HFFc6 (cell line): Measurements from ENCODE around the gene SEMA6D. TPM values are rescaled to one million over a fixed set of nuclear protein-coding genes. Genes with fewer than 3 reads are reported as not detected.

Source experiments
- DNase-seq: peaks from one replicate; pipeline ENCODE4 v3.0.0-alpha.2; 2018
- H3K27ac Mint-ChIP-seq: 2 replicates; pipeline ENCODE4 v1.8.0; 2020; ENCODE audit warnings: mild to moderate bottlenecking, mixed read lengths
- H3K27me3 Mint-ChIP-seq: 2 replicates; pipeline ENCODE4 v1.8.0; 2021; ENCODE audit warnings: mild to moderate bottlenecking, moderate library complexity, mixed read lengths; ENCODE audit not compliant: insufficient read depth
- H3K36me3 Mint-ChIP-seq: 2 replicates; pipeline ENCODE4 v1.8.0; 2021; ENCODE audit warnings: low read depth, mixed read lengths
- H3K4me1 Mint-ChIP-seq: 2 replicates; pipeline ENCODE4 v1.8.0; 2020; ENCODE audit warnings: low read depth, mixed read lengths
- H3K4me3 Mint-ChIP-seq: 2 replicates; pipeline ENCODE4 v1.8.0; 2020; ENCODE audit warnings: mild to moderate bottlenecking, moderate library complexity, mixed read lengths
- H3K9me3 Mint-ChIP-seq: 2 replicates; pipeline ENCODE4 v1.8.0; 2020; ENCODE audit warnings: mild to moderate bottlenecking, mixed read lengths
- total RNA-seq, 6 experiments: library from RNA; stranded (reverse); fragmentation: NEBNext Ultra II Directional; extraction: Animal tissue kit (Norgen Biotek cat#: 25700); gene quantifications; 2 replicates in 1 of 6; 3 replicates in 5 of 6; pipeline ENCODE4 v1.2.3, GENCODE V29; 2021
- TF ChIP-seq, protein P1 (sequence below): fragments of 200-600 bp; sonication (generic); IDR thresholded peaks from 2 replicates; pipeline ENCODE4 v1.5.0; 2021; ENCODE audit warnings: antibody characterized with exemption, mild to moderate bottlenecking

SEMA6D gene
- total RNA-seq, 6 experiments from 2014 or later, result 1.4 to 2.8 (median 2.4) TPM

DNA sequence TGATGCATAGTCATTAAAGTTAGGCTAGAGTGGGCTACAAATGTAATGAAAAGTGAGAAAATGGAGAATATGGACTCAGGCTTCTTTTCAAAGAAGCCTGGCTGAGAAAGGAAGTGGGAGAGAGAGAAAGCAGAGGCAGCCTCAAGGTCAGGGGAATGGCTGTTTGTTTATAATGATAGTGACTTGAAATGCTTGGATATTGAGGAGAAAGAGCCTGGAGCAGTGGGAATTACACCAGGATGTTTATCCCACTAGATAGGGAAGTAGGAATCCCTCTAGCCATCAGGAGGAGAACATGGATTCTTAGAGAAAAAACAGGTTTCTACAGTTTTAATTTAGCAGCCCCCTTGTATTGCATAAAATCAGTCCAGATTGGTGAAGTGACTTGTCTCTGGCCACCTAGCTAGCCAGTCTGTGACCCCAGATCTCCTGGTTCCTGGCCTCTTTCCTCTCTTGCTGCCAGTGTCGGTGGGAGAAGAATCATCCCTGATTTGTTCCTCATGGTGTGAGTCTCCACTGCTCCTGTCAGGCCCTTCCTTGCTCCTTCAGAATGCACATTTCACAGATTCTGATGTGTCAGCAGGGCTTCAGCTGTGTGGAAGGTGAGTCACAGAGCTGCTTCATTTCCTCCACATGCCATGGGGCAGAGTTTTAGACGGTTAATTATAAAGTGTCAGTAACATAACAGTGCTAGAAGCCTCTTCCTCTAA, 32.9 kb downstream of the SEMA6D start:
- TF ChIP-seq, protein P1, sequence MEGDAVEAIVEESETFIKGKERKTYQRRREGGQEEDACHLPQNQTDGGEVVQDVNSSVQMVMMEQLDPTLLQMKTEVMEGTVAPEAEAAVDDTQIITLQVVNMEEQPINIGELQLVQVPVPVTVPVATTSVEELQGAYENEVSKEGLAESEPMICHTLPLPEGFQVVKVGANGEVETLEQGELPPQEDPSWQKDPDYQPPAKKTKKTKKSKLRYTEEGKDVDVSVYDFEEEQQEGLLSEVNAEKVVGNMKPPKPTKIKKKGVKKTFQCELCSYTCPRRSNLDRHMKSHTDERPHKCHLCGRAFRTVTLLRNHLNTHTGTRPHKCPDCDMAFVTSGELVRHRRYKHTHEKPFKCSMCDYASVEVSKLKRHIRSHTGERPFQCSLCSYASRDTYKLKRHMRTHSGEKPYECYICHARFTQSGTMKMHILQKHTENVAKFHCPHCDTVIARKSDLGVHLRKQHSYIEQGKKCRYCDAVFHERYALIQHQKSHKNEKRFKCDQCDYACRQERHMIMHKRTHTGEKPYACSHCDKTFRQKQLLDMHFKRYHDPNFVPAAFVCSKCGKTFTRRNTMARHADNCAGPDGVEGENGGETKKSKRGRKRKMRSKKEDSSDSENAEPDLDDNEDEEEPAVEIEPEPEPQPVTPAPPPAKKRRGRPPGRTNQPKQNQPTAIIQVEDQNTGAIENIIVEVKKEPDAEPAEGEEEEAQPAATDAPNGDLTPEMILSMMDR, result no peak
- H3K36me3 Mint-ChIP-seq, result peaks cover 28% of the 10 kb centered on the region
- H3K4me3 Mint-ChIP-seq, result no peak overlapping the region
- H3K4me1 Mint-ChIP-seq, result no peaks in the 10 kb centered on the region
- no peak overlapping the region for H3K27ac Mint-ChIP-seq
- DNase-seq, result peak; percentile 85
- peaks cover 28% of the 10 kb centered on the region for H3K9me3 Mint-ChIP-seq
- H3K27me3 Mint-ChIP-seq, result no peaks in the 10 kb centered on the region

DNA sequence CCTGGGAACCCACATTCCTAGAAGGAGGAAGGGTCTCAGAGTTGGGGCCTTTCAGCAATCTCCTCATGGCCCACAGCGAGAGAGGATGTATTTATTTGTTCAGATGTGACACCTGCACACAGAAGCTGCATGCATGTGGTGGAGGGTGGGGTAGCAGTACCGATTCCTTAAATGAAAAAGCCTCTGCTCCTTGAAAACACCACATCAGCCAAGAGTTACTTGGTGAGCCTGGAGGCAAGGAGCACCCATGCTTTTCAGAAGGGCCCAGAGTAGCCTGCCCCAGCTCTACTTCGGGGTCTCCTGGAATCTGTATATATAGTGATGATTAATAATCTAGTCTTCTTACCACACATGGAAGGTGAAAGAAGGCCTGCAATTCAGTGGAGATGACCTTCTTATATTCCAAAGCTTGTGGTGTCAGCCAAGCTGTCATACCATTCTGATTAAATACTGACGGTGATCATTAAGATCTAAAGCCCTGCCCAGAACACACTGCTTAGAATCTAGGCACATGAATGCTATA, 33.5 kb downstream of the SEMA6D start:
- Mint-ChIP-seq H3K27ac (no peak overlapping the region), H3K36me3 (peaks cover 32% of the 10 kb centered on the region), H3K4me1 (peaks cover under 1% of the 10 kb centered on the region), H3K27me3 (no peaks in the 10 kb centered on the region), H3K4me3 (no peak overlapping the region), H3K9me3 (peaks cover 32% of the 10 kb centered on the region)
- TF ChIP-seq, protein P1, result no peak
- DNase-seq, result no peak

DNA sequence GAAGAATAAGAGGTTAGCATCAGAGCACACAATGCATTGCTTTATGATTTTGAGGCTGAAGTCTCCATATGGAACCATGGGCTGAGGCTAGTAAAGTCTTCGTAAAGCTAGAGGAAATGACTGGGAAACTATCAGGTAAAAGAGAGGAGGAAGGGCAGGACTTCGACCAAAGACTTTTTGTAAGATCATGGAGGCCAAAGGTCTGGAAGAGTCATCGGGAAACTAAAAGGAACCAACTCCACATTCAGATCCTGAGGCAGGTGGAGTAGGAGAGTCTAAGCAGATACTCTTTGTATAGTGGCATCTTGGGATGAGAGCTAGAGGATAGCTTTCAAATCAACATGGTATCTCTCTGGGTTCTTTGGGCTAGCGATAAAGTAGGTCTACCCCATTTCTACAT, 36.3 kb downstream of the SEMA6D start:
- peaks cover 17% of the 10 kb centered on the region for H3K4me1 Mint-ChIP-seq
- no peaks in the 10 kb centered on the region for H3K27me3 Mint-ChIP-seq
- TF ChIP-seq, protein P1, result no peak
- no peak overlapping the region for H3K4me3 Mint-ChIP-seq
- H3K9me3 Mint-ChIP-seq, result peaks cover 32% of the 10 kb centered on the region
- DNase-seq, result no peak
- no peak overlapping the region for H3K27ac Mint-ChIP-seq
- peaks cover 32% of the 10 kb centered on the region for H3K36me3 Mint-ChIP-seq

DNA sequence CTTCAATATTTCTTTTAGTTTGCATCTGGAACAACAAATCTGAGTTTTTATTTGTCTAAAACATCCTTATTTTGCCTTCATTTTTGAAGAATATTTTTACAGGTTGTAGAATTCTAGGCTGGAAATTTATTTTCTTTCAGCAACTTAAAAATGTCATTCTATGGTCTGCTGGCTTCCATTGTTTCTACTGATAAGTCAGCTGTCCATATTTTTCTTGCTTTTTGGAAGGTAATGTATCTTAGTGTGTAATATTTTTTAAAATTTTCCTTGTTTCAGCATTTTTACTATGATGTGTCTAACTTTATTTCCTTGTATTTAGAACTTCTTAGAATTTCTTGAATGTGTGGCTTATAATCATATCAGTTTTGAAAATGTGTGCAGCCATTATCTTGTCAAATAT, 37.0 kb downstream of the SEMA6D start:
- no peaks in the 10 kb centered on the region for H3K27me3 Mint-ChIP-seq
- no peak overlapping the region for H3K4me3 Mint-ChIP-seq
- H3K9me3 Mint-ChIP-seq, result peaks cover 32% of the 10 kb centered on the region
- H3K4me1 Mint-ChIP-seq, result peaks cover 17% of the 10 kb centered on the region
- TF ChIP-seq, protein P1, result no peak
- peaks cover 32% of the 10 kb centered on the region for H3K36me3 Mint-ChIP-seq
- no peak for DNase-seq
- H3K27ac Mint-ChIP-seq, result no peak overlapping the region

DNA sequence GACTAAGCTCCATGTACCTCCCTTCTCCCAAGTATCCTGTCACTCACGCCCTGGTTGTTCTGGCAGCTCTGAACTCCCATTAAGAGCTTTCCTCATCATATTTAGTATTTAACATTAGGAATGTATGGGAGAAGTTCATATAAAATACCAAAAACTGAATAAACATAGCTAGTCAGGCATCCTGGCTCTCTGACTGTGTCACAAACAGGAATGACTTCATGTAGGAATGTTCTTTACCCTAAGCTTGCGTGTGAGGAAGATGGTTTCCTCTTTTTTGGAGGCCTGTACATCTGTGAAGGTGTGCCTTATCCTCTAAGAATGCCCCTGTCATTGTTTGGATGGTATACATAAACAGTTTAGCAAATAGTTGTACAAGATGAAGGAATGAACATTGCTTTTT, 38.6 kb downstream of the SEMA6D start:
- DNase-seq, result no peak
- peaks cover 36% of the 10 kb centered on the region for H3K36me3 Mint-ChIP-seq
- peaks cover 17% of the 10 kb centered on the region for H3K4me1 Mint-ChIP-seq
- TF ChIP-seq, protein P1, result no peak
- H3K9me3 Mint-ChIP-seq, result peaks cover 32% of the 10 kb centered on the region
- H3K4me3 Mint-ChIP-seq, result no peak overlapping the region
- no peaks in the 10 kb centered on the region; the same call in 1 of the 2 replicates for H3K27me3 Mint-ChIP-seq
- H3K27ac Mint-ChIP-seq, result no peak overlapping the region
